PFSK-1 (cell line): ENCODE data around the gene B3GNT2.

Experiments
- POLR2AphosphoS5 ChIP-seq: IDR thresholded peaks from 2 replicates; pipeline ENCODE4 v1.6.1; 2012; ENCODE audit warnings: low read depth, mild to moderate bottlenecking, control low read depth, low read length, moderate library complexity
- TAF1 ChIP-seq: IDR thresholded peaks from 2 replicates; pipeline ENCODE4 v1.6.1; 2012; ENCODE audit warnings: low read length, control low read depth, borderline replicate concordance; ENCODE audit not compliant: insufficient read depth
- TF ChIP-seq, protein P1 (sequence below), 2 experiments: IDR thresholded peaks; 2 replicates each; pipeline versions ENCODE4 v1.6.1 to v1.8.0; 2011 to 2012; ENCODE audit warnings: low read depth in 2 of 2, low read length in 2 of 2, control low read depth in 1 of 2, inconsistent platforms in 1 of 2, mild to moderate bottlenecking in 1 of 2, moderate library complexity in 1 of 2; ENCODE audit not compliant: insufficient read depth in 1 of 2

DNA sequence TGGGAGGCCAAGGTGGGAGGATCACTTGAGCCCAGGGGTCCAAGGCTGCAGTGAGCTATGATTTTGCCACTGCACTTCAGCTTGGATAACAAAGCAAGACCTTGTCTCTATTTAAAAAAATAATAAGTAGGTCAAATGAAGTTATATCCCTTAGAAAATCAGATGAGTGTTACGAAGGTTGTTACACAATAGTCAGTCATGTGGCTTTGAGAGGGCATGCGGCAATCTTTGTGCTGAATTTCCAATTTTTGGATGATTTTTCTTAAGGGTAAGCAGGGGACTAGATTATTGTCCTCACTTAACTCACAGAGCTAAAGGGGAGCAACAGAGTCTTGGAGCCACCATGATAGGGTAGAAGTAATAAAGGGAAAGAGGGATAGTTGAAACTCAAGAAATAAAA, 71.8 kb downstream of the B3GNT2 start:
- TF ChIP-seq POLR2AphosphoS5 (no peak), TAF1 (no peak)
- TF ChIP-seq, protein P1, sequence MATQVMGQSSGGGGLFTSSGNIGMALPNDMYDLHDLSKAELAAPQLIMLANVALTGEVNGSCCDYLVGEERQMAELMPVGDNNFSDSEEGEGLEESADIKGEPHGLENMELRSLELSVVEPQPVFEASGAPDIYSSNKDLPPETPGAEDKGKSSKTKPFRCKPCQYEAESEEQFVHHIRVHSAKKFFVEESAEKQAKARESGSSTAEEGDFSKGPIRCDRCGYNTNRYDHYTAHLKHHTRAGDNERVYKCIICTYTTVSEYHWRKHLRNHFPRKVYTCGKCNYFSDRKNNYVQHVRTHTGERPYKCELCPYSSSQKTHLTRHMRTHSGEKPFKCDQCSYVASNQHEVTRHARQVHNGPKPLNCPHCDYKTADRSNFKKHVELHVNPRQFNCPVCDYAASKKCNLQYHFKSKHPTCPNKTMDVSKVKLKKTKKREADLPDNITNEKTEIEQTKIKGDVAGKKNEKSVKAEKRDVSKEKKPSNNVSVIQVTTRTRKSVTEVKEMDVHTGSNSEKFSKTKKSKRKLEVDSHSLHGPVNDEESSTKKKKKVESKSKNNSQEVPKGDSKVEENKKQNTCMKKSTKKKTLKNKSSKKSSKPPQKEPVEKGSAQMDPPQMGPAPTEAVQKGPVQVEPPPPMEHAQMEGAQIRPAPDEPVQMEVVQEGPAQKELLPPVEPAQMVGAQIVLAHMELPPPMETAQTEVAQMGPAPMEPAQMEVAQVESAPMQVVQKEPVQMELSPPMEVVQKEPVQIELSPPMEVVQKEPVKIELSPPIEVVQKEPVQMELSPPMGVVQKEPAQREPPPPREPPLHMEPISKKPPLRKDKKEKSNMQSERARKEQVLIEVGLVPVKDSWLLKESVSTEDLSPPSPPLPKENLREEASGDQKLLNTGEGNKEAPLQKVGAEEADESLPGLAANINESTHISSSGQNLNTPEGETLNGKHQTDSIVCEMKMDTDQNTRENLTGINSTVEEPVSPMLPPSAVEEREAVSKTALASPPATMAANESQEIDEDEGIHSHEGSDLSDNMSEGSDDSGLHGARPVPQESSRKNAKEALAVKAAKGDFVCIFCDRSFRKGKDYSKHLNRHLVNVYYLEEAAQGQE (IDR thresholded peaks at IDR 0.05; ENCODE audit: insufficient read depth in 1 of 2, low read depth in 2 of 2, low read length in 2 of 2) = no peak
